HG03342 (cell line): ENCODE measurements around the gene CAPZA2.

Experiments used
- ATAC-seq: cut with Tn5 transposase; IDR thresholded peaks from one replicate; pipeline ENCODE4 v1.9.1; 2021; ENCODE audit warnings: mild to moderate bottlenecking, moderate library complexity; ENCODE audit not compliant: unreplicated experiment

Gene CAPZA2

GRCh38 chr7:116861717-116862116, 670 bp upstream of the CAPZA2 start:
- no peak for ATAC-seq

- peak; percentile 0 for ATAC-seq
Measured at GRCh38 chr7:116862951-116863670, 724 bp downstream of the CAPZA2 start.

GRCh38 chr7:116863936-116864500, 1.6 kb downstream of the CAPZA2 start:
- ATAC-seq = no peak

GRCh38 chr7:116871061-116871700, 8.8 kb downstream of the CAPZA2 start:
- no peak for ATAC-seq

GRCh38 chr7:116872026-116872425, 9.6 kb downstream of the CAPZA2 start:
- no peak for ATAC-seq

- ATAC-seq = no peak
Measured at GRCh38 chr7:116873619-116874018, 11.2 kb downstream of the CAPZA2 start.

GRCh38 chr7:116876664-116877442, 14.5 kb downstream of the CAPZA2 start:
- ATAC-seq = no peak

- no peak for ATAC-seq
Measured at GRCh38 chr7:116877443-116878217, 15.2 kb downstream of the CAPZA2 start.

- ATAC-seq = no peak
Measured at GRCh38 chr7:116884691-116885090, 22.3 kb downstream of the CAPZA2 start.

- no peak for ATAC-seq
Measured at GRCh38 chr7:116885724-116886123, 23.3 kb downstream of the CAPZA2 start.

GRCh38 chr7:116886543-116887156, 24.3 kb downstream of the CAPZA2 start:
- ATAC-seq = no peak

GRCh38 chr7:116888895-116889294, 26.5 kb downstream of the CAPZA2 start:
- no peak for ATAC-seq

- ATAC-seq = no peak
Measured at GRCh38 chr7:116895849-116896248, 33.5 kb downstream of the CAPZA2 start.

- no peak for ATAC-seq
Measured at GRCh38 chr7:116897661-116898060, 35.3 kb downstream of the CAPZA2 start.

- no peak for ATAC-seq
Measured at GRCh38 chr7:116899308-116899707, 36.9 kb downstream of the CAPZA2 start.

- ATAC-seq = no peak
Measured at GRCh38 chr7:116901143-116901542, 38.8 kb downstream of the CAPZA2 start.

- no peak for ATAC-seq
Measured at GRCh38 chr7:116902867-116903266, 40.5 kb downstream of the CAPZA2 start.

GRCh38 chr7:116906391-116906790, 44.0 kb downstream of the CAPZA2 start:
- ATAC-seq = no peak

- ATAC-seq = no peak
Measured at GRCh38 chr7:116910383-116910782, 48.0 kb downstream of the CAPZA2 start.

GRCh38 chr7:116911801-116912200, 49.4 kb downstream of the CAPZA2 start:
- no peak for ATAC-seq
